Activated CD8-positive, alpha-beta T cell treated with anti-CD3 and anti-CD28 coated beads, Interleukin-2, amount 10 ng/mL, durations not matched to agents 7 days and 5 days (primary cell): ENCODE data around the gene GBX2. TPM values are rescaled to one million over a fixed set of nuclear protein-coding genes. Genes with fewer than 3 reads are reported as not detected.

Source experiments
- ATAC-seq: fragments of 150-1000 bp; cut with Tn5 transposase; one replicate; pipeline ENCODE4 v1.10.0; 2021; ENCODE audit warnings: moderate library complexity
- CTCF ChIA-PET: fragments of 350-600 bp; sonication (Branson Sonifier 250); formaldehyde crosslinking; loops from one replicate; lab custom pipeline; 2021; ENCODE audit warnings: antibody characterized with exemption; lab: Charles Lee
- POLR2A ChIA-PET: fragments of 350-600 bp; sonication (Branson Sonifier 250); formaldehyde crosslinking; loops from one replicate; lab custom pipeline; 2021; ENCODE audit warnings: antibody characterized with exemption; lab: Charles Lee
- DNase-seq: peaks from one replicate; pipeline ENCODE4 v3.0.0-alpha.2; 2020
- H3K27ac Mint-ChIP-seq: one replicate; pipeline ENCODE4 v1.8.0; 2021; ENCODE audit warnings: mild to moderate bottlenecking, mixed read lengths
- H3K27me3 Mint-ChIP-seq: one replicate; pipeline ENCODE4 v1.8.0; 2021; ENCODE audit warnings: low read depth, mixed read lengths
- H3K36me3 Mint-ChIP-seq: one replicate; pipeline ENCODE4 v1.8.0; 2021; ENCODE audit warnings: low read depth, mixed read lengths
- H3K4me1 Mint-ChIP-seq: one replicate; pipeline ENCODE4 v1.8.0; 2021; ENCODE audit warnings: low read depth, mixed read lengths
- H3K4me3 Mint-ChIP-seq: one replicate; pipeline ENCODE4 v1.8.0; 2021; ENCODE audit warnings: mild to moderate bottlenecking, mixed read lengths
- H3K9me3 Mint-ChIP-seq: one replicate; pipeline ENCODE4 v1.8.0; 2022; ENCODE audit warnings: mixed read lengths; ENCODE audit not compliant: insufficient read depth
- total RNA-seq, 2 experiments: library from RNA; stranded (reverse); gene quantifications; one replicate each; pipeline ENCODE4 v1.2.3, GENCODE V29; 2021

The GBX2 gene
- total RNA-seq, 2 experiments from 2014 or later, result not detected

GRCh38 chr2:236129935-236130334, 38.3 kb downstream of the GBX2 start:
- H3K27ac Mint-ChIP-seq, result no peak overlapping the region
- ChIA-PET POLR2A (no interaction called here), CTCF (no interaction called here)
- ATAC-seq, result no peak
- no peak overlapping the region for H3K4me3 Mint-ChIP-seq
- DNase-seq, result no peak
- H3K36me3 Mint-ChIP-seq, result no peaks in the 10 kb centered on the region
- H3K4me1 Mint-ChIP-seq, result no peaks in the 10 kb centered on the region
- no peaks in the 10 kb centered on the region for H3K27me3 Mint-ChIP-seq
- no peaks in the 10 kb centered on the region for H3K9me3 Mint-ChIP-seq

GRCh38 chr2:236128321-236128720, 39.9 kb downstream of the GBX2 start:
- H3K27me3 Mint-ChIP-seq, result no peaks in the 10 kb centered on the region
- H3K27ac Mint-ChIP-seq, result no peak overlapping the region
- H3K4me1 Mint-ChIP-seq, result no peaks in the 10 kb centered on the region
- no peak for ATAC-seq
- no peak overlapping the region for H3K4me3 Mint-ChIP-seq
- ChIA-PET CTCF (no interaction called here), POLR2A (no interaction called here)
- no peak for DNase-seq
- no peaks in the 10 kb centered on the region for H3K36me3 Mint-ChIP-seq
- H3K9me3 Mint-ChIP-seq, result no peaks in the 10 kb centered on the region

- ATAC-seq (no peak), DNase-seq (no peak)
- Mint-ChIP-seq H3K4me3 (no peak overlapping the region), H3K27ac (no peak overlapping the region), H3K27me3 (no peaks in the 10 kb centered on the region), H3K36me3 (no peaks in the 10 kb centered on the region), H3K4me1 (no peaks in the 10 kb centered on the region), H3K9me3 (no peaks in the 10 kb centered on the region)
- POLR2A ChIA-PET, result no interaction called here
- CTCF ChIA-PET, result no interaction called here
These were observed 41.2 kb downstream of the GBX2 start for GRCh38 chr2:236127010-236127409.

- ChIA-PET POLR2A (no interaction called here), CTCF (no interaction called here)
- Mint-ChIP-seq H3K9me3 (no peaks in the 10 kb centered on the region), H3K36me3 (no peaks in the 10 kb centered on the region), H3K4me1 (no peaks in the 10 kb centered on the region), H3K27ac (no peak overlapping the region), H3K27me3 (no peaks in the 10 kb centered on the region), H3K4me3 (no peak overlapping the region)
- no peak for DNase-seq
- no peak for ATAC-seq
These were observed 42.6 kb downstream of the GBX2 start for GRCh38 chr2:236125541-236125940.

GRCh38 chr2:236124182-236124893, 43.8 kb downstream of the GBX2 start:
- ATAC-seq (no peak), DNase-seq (no peak)
- Mint-ChIP-seq H3K27me3 (no peaks in the 10 kb centered on the region), H3K36me3 (no peaks in the 10 kb centered on the region), H3K4me3 (no peak overlapping the region), H3K27ac (no peak overlapping the region), H3K9me3 (no peaks in the 10 kb centered on the region), H3K4me1 (no peaks in the 10 kb centered on the region)
- CTCF ChIA-PET, result no interaction called here
- POLR2A ChIA-PET, result no interaction called here

- Mint-ChIP-seq H3K4me3 (no peak overlapping the region), H3K36me3 (no peaks in the 10 kb centered on the region), H3K27ac (no peak overlapping the region), H3K27me3 (no peaks in the 10 kb centered on the region), H3K4me1 (no peaks in the 10 kb centered on the region), H3K9me3 (no peaks in the 10 kb centered on the region)
- ATAC-seq (no peak), DNase-seq (no peak)
- ChIA-PET POLR2A (no interaction called here), CTCF (no interaction called here)
These were observed 44.5 kb downstream of the GBX2 start for GRCh38 chr2:236123716-236124115.

GRCh38 chr2:236122236-236122635, 46.0 kb downstream of the GBX2 start:
- ChIA-PET CTCF (no interaction called here), POLR2A (no interaction called here)
- peaks cover 3% of the 10 kb centered on the region for H3K27me3 Mint-ChIP-seq
- no peaks in the 10 kb centered on the region for H3K9me3 Mint-ChIP-seq
- no peak overlapping the region for H3K4me3 Mint-ChIP-seq
- no peaks in the 10 kb centered on the region for H3K4me1 Mint-ChIP-seq
- H3K27ac Mint-ChIP-seq, result no peak overlapping the region
- DNase-seq, result no peak
- no peaks in the 10 kb centered on the region for H3K36me3 Mint-ChIP-seq
- ATAC-seq, result no peak

- Mint-ChIP-seq H3K4me1 (no peaks in the 10 kb centered on the region), H3K36me3 (no peaks in the 10 kb centered on the region), H3K27me3 (peaks cover 4% of the 10 kb centered on the region), H3K27ac (no peak overlapping the region), H3K4me3 (no peak overlapping the region), H3K9me3 (no peaks in the 10 kb centered on the region)
- ATAC-seq (no peak), DNase-seq (no peak)
- CTCF ChIA-PET, result no interaction called here
- POLR2A ChIA-PET, result no interaction called here
These were observed 46.6 kb downstream of the GBX2 start for GRCh38 chr2:236121546-236121945.

GRCh38 chr2:236120829-236121228, 47.4 kb downstream of the GBX2 start:
- Mint-ChIP-seq H3K9me3 (no peaks in the 10 kb centered on the region), H3K36me3 (no peaks in the 10 kb centered on the region), H3K27me3 (peaks cover 4% of the 10 kb centered on the region), H3K27ac (no peak overlapping the region), H3K4me1 (no peaks in the 10 kb centered on the region), H3K4me3 (no peak overlapping the region)
- ChIA-PET POLR2A (no interaction called here), CTCF (no interaction called here)
- ATAC-seq, result no peak
- no peak for DNase-seq

GRCh38 chr2:236120141-236120601, 48.0 kb downstream of the GBX2 start:
- Mint-ChIP-seq H3K27me3 (peaks cover 4% of the 10 kb centered on the region), H3K4me3 (no peak overlapping the region), H3K4me1 (no peaks in the 10 kb centered on the region), H3K27ac (no peak overlapping the region), H3K9me3 (no peaks in the 10 kb centered on the region), H3K36me3 (no peaks in the 10 kb centered on the region)
- ATAC-seq (no peak), DNase-seq (no peak)
- ChIA-PET CTCF (no interaction called here), POLR2A (no interaction called here)

- CTCF ChIA-PET, result no interaction called here
- no peaks in the 10 kb centered on the region for H3K9me3 Mint-ChIP-seq
- no peak overlapping the region for H3K4me3 Mint-ChIP-seq
- no peak for DNase-seq
- H3K27me3 Mint-ChIP-seq, result peaks cover 4% of the 10 kb centered on the region
- POLR2A ChIA-PET, result no interaction called here
- ATAC-seq, result no peak
- H3K4me1 Mint-ChIP-seq, result no peaks in the 10 kb centered on the region
- H3K36me3 Mint-ChIP-seq, result no peaks in the 10 kb centered on the region
- no peak overlapping the region for H3K27ac Mint-ChIP-seq
These were observed 48.7 kb downstream of the GBX2 start for GRCh38 chr2:236119476-236119875.

- DNase-seq (no peak), ATAC-seq (no peak)
- POLR2A ChIA-PET, result no interaction called here
- CTCF ChIA-PET, result no interaction called here
- H3K27me3 Mint-ChIP-seq, result peaks cover 4% of the 10 kb centered on the region
- H3K9me3 Mint-ChIP-seq, result no peaks in the 10 kb centered on the region
- H3K36me3 Mint-ChIP-seq, result no peaks in the 10 kb centered on the region
- no peak overlapping the region for H3K27ac Mint-ChIP-seq
- H3K4me3 Mint-ChIP-seq, result no peak overlapping the region
- no peaks in the 10 kb centered on the region for H3K4me1 Mint-ChIP-seq
These were observed 49.2 kb downstream of the GBX2 start for GRCh38 chr2:236119003-236119402.

- Mint-ChIP-seq H3K36me3 (no peaks in the 10 kb centered on the region), H3K27me3 (peaks cover 4% of the 10 kb centered on the region), H3K4me1 (no peaks in the 10 kb centered on the region), H3K4me3 (no peak overlapping the region), H3K9me3 (no peaks in the 10 kb centered on the region), H3K27ac (no peak overlapping the region)
- POLR2A ChIA-PET, result no interaction called here
- no peak for ATAC-seq
- CTCF ChIA-PET, result no interaction called here
- DNase-seq, result no peak
These were observed 50.3 kb downstream of the GBX2 start for GRCh38 chr2:236117861-236118269.
